Upper lobe of left lung (tissue), 4 donors: Measurements from ENCODE around the gene AK9.

ENCODE experiments used
- CTCF ChIP-seq, 6 experiments: fragments of 450-650 bp in 4 of 6; fragments of 200-600 bp in 2 of 6; sonication (generic) in 2 of 6; IDR thresholded peaks; one replicate each; pipeline ENCODE4 v1.5.1; 2016 to 2019; ENCODE audit warnings: antibody characterized with exemption in 6 of 6
- EP300 ChIP-seq, 4 donors: sonication (generic); formaldehyde crosslinking; IDR thresholded peaks; one replicate each; pipeline ENCODE4 v1.5.1; 2017; ENCODE audit warnings: antibody characterized with exemption in 4 of 4, control low read depth in 2 of 4
- POLR2A ChIP-seq, 4 donors: fragments of 450-650 bp; IDR thresholded peaks; one replicate each; pipeline ENCODE4 v1.5.1; 2016 to 2017; ENCODE audit warnings: antibody characterized with exemption in 4 of 4, mild to moderate bottlenecking in 2 of 4
- POLR2AphosphoS5 ChIP-seq, 2 donors: sonication (generic); formaldehyde crosslinking; IDR thresholded peaks; one replicate each; pipeline ENCODE4 v1.5.1; 2017; ENCODE audit warnings: antibody characterized with exemption in 2 of 2

- no peak for TF ChIP-seq POLR2A (IDR thresholded peaks at IDR 0.05)
- no peak for TF ChIP-seq CTCF (IDR thresholded peaks at IDR 0.05)
- no peak for TF ChIP-seq POLR2AphosphoS5 (IDR thresholded peaks at IDR 0.05)
- TF ChIP-seq EP300 (IDR thresholded peaks at IDR 0.05), result no peak
Measured at GRCh38 chr6:109450801-109451200, 240.2 kb downstream of the AK9 start.
